MM.1S (cell line): ENCODE results near the gene ZNF280D.

Experiments used
- EZH2 ChIP-seq: fragments of 300-600 bp; sonication (generic); optimal IDR thresholded peaks from 2 replicates; pipeline ENCODE3; 2017; ENCODE audit warnings: low read depth, mild to moderate bottlenecking, antibody characterized with exemption, low read length, mixed read lengths
- TF ChIP-seq, protein P1 (sequence below): fragments of 300-600 bp; sonication (generic); IDR thresholded peaks from 2 replicates; pipeline ENCODE4 v1.5.1; 2016; ENCODE audit warnings: antibody characterized with exemption, low read length, mixed read lengths

DNA sequence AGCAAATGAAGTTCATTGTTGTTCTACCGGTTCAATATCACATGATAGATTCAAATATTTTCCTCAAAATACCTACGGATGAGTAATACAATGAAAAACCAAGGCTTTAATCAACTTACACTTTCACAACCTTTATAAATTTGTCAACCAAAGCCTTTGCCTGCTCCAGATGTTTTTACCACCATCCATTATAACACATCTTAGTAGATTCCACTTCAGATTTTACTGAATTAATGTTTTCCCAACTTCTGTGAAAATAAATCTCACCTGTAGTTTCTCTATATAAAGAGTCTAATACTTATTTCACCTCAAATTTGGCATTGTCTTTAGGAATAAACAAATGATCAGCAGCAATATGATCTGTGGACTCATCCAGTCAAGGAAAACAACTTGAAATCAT lies 131.1 kb downstream of the ZNF280D start:
- TF ChIP-seq, protein P1, sequence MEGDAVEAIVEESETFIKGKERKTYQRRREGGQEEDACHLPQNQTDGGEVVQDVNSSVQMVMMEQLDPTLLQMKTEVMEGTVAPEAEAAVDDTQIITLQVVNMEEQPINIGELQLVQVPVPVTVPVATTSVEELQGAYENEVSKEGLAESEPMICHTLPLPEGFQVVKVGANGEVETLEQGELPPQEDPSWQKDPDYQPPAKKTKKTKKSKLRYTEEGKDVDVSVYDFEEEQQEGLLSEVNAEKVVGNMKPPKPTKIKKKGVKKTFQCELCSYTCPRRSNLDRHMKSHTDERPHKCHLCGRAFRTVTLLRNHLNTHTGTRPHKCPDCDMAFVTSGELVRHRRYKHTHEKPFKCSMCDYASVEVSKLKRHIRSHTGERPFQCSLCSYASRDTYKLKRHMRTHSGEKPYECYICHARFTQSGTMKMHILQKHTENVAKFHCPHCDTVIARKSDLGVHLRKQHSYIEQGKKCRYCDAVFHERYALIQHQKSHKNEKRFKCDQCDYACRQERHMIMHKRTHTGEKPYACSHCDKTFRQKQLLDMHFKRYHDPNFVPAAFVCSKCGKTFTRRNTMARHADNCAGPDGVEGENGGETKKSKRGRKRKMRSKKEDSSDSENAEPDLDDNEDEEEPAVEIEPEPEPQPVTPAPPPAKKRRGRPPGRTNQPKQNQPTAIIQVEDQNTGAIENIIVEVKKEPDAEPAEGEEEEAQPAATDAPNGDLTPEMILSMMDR = no peak
- no peak for TF ChIP-seq EZH2
